ENCODE measurements around the gene FUT6. TPM values are rescaled to one million over a fixed set of nuclear protein-coding genes. Genes with fewer than 3 reads are reported as not detected.

The FUT6 gene
- total RNA-seq, 1 experiment from 2014 or later, result not detected

GRCh38 chr19:5870986-5871394 lies 31.5 kb upstream of the FUT6 start:
- TF ChIP-seq, protein P1, sequence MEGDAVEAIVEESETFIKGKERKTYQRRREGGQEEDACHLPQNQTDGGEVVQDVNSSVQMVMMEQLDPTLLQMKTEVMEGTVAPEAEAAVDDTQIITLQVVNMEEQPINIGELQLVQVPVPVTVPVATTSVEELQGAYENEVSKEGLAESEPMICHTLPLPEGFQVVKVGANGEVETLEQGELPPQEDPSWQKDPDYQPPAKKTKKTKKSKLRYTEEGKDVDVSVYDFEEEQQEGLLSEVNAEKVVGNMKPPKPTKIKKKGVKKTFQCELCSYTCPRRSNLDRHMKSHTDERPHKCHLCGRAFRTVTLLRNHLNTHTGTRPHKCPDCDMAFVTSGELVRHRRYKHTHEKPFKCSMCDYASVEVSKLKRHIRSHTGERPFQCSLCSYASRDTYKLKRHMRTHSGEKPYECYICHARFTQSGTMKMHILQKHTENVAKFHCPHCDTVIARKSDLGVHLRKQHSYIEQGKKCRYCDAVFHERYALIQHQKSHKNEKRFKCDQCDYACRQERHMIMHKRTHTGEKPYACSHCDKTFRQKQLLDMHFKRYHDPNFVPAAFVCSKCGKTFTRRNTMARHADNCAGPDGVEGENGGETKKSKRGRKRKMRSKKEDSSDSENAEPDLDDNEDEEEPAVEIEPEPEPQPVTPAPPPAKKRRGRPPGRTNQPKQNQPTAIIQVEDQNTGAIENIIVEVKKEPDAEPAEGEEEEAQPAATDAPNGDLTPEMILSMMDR (IDR thresholded peaks at IDR 0.05), result no peak
- TF ChIP-seq, protein P2, sequence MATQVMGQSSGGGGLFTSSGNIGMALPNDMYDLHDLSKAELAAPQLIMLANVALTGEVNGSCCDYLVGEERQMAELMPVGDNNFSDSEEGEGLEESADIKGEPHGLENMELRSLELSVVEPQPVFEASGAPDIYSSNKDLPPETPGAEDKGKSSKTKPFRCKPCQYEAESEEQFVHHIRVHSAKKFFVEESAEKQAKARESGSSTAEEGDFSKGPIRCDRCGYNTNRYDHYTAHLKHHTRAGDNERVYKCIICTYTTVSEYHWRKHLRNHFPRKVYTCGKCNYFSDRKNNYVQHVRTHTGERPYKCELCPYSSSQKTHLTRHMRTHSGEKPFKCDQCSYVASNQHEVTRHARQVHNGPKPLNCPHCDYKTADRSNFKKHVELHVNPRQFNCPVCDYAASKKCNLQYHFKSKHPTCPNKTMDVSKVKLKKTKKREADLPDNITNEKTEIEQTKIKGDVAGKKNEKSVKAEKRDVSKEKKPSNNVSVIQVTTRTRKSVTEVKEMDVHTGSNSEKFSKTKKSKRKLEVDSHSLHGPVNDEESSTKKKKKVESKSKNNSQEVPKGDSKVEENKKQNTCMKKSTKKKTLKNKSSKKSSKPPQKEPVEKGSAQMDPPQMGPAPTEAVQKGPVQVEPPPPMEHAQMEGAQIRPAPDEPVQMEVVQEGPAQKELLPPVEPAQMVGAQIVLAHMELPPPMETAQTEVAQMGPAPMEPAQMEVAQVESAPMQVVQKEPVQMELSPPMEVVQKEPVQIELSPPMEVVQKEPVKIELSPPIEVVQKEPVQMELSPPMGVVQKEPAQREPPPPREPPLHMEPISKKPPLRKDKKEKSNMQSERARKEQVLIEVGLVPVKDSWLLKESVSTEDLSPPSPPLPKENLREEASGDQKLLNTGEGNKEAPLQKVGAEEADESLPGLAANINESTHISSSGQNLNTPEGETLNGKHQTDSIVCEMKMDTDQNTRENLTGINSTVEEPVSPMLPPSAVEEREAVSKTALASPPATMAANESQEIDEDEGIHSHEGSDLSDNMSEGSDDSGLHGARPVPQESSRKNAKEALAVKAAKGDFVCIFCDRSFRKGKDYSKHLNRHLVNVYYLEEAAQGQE (IDR thresholded peaks at IDR 0.05; ENCODE audit: insufficient read depth in 1 of 2, low read depth in 2 of 2, low read length in 1 of 2), result no peak
- TF ChIP-seq POLR2AphosphoS5 (IDR thresholded peaks at IDR 0.05; ENCODE audit: low read depth, low read length) (no peak), SIN3A (IDR thresholded peaks at IDR 0.05; ENCODE audit: borderline replicate concordance, insufficient read depth, low read depth, low read length) (no peak), TCF7L2 (IDR thresholded peaks at IDR 0.05; ENCODE audit: low read depth, low read length) (no peak)
- H3K27me3 ChIP-seq (ENCODE audit: control insufficient read depth, insufficient read depth, low read length), result no peaks in the 10 kb centered on the region
- H3K36me3 ChIP-seq (ENCODE audit: control insufficient read depth, insufficient read depth, low read length), result no peaks in the 10 kb centered on the region
- H3K4me3 ChIP-seq (ENCODE audit: low read depth in 2 of 2, low read length in 2 of 2), result no peak overlapping the region
- in situ Hi-C loops (cut with HindIII; ENCODE audit: low pct_unique_long_range_greater_than_20kb, low sequenced_read_pairs), result no loop called here
- DNase-seq (ENCODE audit: low read depth, low spot score), result no peak
- no peaks in the 10 kb centered on the region for H3K9me3 ChIP-seq (ENCODE audit: control insufficient read depth, insufficient read depth, low read depth, low read length)
- H3K4me1 ChIP-seq (ENCODE audit: control insufficient read depth, insufficient read depth, low read length), result no peaks in the 10 kb centered on the region
- ChIA-PET POLR2A (no interaction called here), CTCF (no interaction called here)
- intact Hi-C loops (cut with micrococcal nuclease; ENCODE audit: unreplicated experiment), result no loop called here
- no peak for ATAC-seq
- no peak overlapping the region for H3K27ac ChIP-seq (ENCODE audit: low read length)
- no TSS peak for BruUV-seq (replicated peaks)

- ATAC-seq (peak; percentile 11; the same call in 1 of the 2 replicates), DNase-seq (ENCODE audit: low read depth, low spot score) (no peak)
- Histone ChIP-seq H3K36me3 (ENCODE audit: control insufficient read depth, insufficient read depth, low read length) (no peaks in the 10 kb centered on the region), H3K27me3 (ENCODE audit: control insufficient read depth, insufficient read depth, low read length) (no peaks in the 10 kb centered on the region), H3K4me1 (ENCODE audit: control insufficient read depth, insufficient read depth, low read length) (no peaks in the 10 kb centered on the region), H3K4me3 (ENCODE audit: low read depth in 2 of 2, low read length in 2 of 2) (no peak overlapping the region), H3K9me3 (ENCODE audit: control insufficient read depth, insufficient read depth, low read depth, low read length) (no peaks in the 10 kb centered on the region), H3K27ac (ENCODE audit: low read length) (no peak overlapping the region)
- POLR2A ChIA-PET, result no interaction called here
- intact Hi-C loops (cut with micrococcal nuclease; ENCODE audit: unreplicated experiment) (no loop called here), in situ Hi-C loops (cut with HindIII; ENCODE audit: low pct_unique_long_range_greater_than_20kb, low sequenced_read_pairs) (no loop called here)
- BruUV-seq (replicated peaks), result no TSS peak
- TF ChIP-seq TCF7L2 (IDR thresholded peaks at IDR 0.05; ENCODE audit: low read depth, low read length), result no peak
- no peak for TF ChIP-seq SIN3A (IDR thresholded peaks at IDR 0.05; ENCODE audit: borderline replicate concordance, insufficient read depth, low read depth, low read length)
- TF ChIP-seq, protein P2 (IDR thresholded peaks at IDR 0.05; ENCODE audit: insufficient read depth in 1 of 2, low read depth in 2 of 2, low read length in 1 of 2), result no peak
- TF ChIP-seq, protein P1 (IDR thresholded peaks at IDR 0.05), result no peak
- CTCF ChIA-PET, result no interaction called here
Observed at GRCh38 chr19:5867201-5868136, 28.0 kb upstream of the FUT6 start.
